Small intestine (tissue), 7 donors: ENCODE measurements around the gene TMEM156. TPM values are rescaled to one million over a fixed set of nuclear protein-coding genes. Genes with fewer than 3 reads are reported as not detected.
A peak's percentile ranks its signal among the peaks of the same experiment; 100 is the strongest.
"Not testable (repeated sequence)": the region's sequence is repeated elsewhere in the genome, so short reads cannot be mapped to it uniquely, and the experiment has no call there.

Source experiments
- DNase-seq, 2 donors: peaks; one replicate each; pipeline versions ENCODE4 v3.0.0 to v3.0.0-alpha.2; 2013
- FAIRE-seq: peaks from 2 replicates; lab custom pipeline; 2012; peaks lifted over from hg19 to GRCh38; lab: Jason Lieb, UNC
- H3K27ac ChIP-seq, 3 donors: one replicate each; pipeline ENCODE4 v1.5.1; 2013; ENCODE audit warnings: low read length in 2 of 3, mild to moderate bottlenecking in 2 of 3, control low read depth in 1 of 3, inconsistent platforms in 1 of 3, low read depth in 1 of 3, moderate library complexity in 1 of 3
- H3K27me3 ChIP-seq, 3 donors: one replicate each; pipeline ENCODE4 v1.6.1; 2013; ENCODE audit warnings: low read length in 3 of 3, inconsistent platforms in 1 of 3; ENCODE audit not compliant: control insufficient read depth in 3 of 3, insufficient read depth in 3 of 3
- H3K36me3 ChIP-seq, 3 donors: one replicate each; pipeline ENCODE4 v1.6.1; 2013; ENCODE audit warnings: low read length in 3 of 3, inconsistent platforms in 1 of 3, low read depth in 1 of 3, mild to moderate bottlenecking in 1 of 3, moderate library complexity in 1 of 3; ENCODE audit not compliant: control insufficient read depth in 3 of 3, insufficient read depth in 2 of 3
- H3K4me1 ChIP-seq, 3 donors: one replicate each; pipeline ENCODE4 v1.6.1; 2013; ENCODE audit warnings: low read length in 2 of 3, inconsistent platforms in 1 of 3, low read depth in 1 of 3, mild to moderate bottlenecking in 1 of 3, moderate library complexity in 1 of 3; ENCODE audit not compliant: control insufficient read depth in 3 of 3, insufficient read depth in 2 of 3
- H3K4me3 ChIP-seq, 3 donors: one replicate each; pipeline ENCODE4 v1.5.1; 2013; ENCODE audit warnings: low read length in 3 of 3, control low read depth in 1 of 3, inconsistent platforms in 1 of 3, low read depth in 1 of 3, mild to moderate bottlenecking in 1 of 3, moderate library complexity in 1 of 3
- H3K9me3 ChIP-seq, 2 donors: one replicate each; pipeline ENCODE4 v1.6.1; 2013; ENCODE audit warnings: low read depth in 1 of 2, low read length in 1 of 2; ENCODE audit not compliant: control insufficient read depth in 2 of 2, insufficient read depth in 1 of 2
- WGBS, 3 donors: extraction: QIAGEN DNeasy Blood & Tissue Kit; methylation state at CpG; one replicate each; pipeline ENCODE4 v1.1.7; 2013; 5-methylcytosine and 5-hydroxymethylcytosine counted together
- polyA plus RNA-seq, 4 donors: library from polyadenylated mRNA; stranded (reverse) in 3 of 4; unstranded in 1 of 4; fragments of 200-250 nt in 3 of 4; fragments of 120-200 nt in 1 of 4; gene quantifications; one replicate each; pipeline versions ENCODE4 v1.2.1 to v1.2.3, GENCODE V29; 2013
- donor health status: healthy with polysubstance abuse.
- donor health status: control.
- donor health status: control.
- donor health status: Bipolar disorder and iron deficiency.
- donor health status: healthy.

TMEM156 gene
- polyA plus RNA-seq, 4 donors = 1.2 to 2.2 (median 1.4) TPM; not detected in 1

DNA sequence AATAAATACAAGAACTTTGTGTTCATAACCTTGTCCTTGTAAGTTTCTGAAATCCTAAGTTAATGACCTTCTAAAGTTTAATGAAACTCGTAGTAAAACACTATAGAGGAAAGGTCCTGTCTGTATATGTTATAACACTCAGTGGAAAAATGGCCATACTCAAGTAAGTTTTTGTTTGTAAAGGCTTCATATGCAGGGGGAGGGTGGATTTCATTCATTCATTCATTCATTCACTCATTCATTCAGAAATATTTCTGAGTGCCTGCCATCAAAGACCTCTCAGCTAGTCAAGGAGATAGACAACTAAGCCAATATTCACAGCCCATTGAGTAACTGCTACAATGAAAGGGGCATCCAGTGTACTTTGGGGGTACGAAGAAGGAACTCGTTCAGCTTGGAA, 6.9 kb upstream of the TMEM156 start:
- Histone ChIP-seq H3K4me1 (peaks cover 0 to 13% (median 2%) of the 10 kb centered on the region in 3 donors), H3K4me3 (no peak overlapping the region), H3K9me3 (no peaks in the 10 kb centered on the region), H3K36me3 (no peaks in the 10 kb centered on the region), H3K27ac (no peak overlapping the region), H3K27me3 (no peaks in the 10 kb centered on the region)
- 94 to 96% (median 96%) methylated on average over 3 of the region's 3 CpGs for WGBS, 3 donors
- FAIRE-seq (no peak), DNase-seq (no peak)

DNA sequence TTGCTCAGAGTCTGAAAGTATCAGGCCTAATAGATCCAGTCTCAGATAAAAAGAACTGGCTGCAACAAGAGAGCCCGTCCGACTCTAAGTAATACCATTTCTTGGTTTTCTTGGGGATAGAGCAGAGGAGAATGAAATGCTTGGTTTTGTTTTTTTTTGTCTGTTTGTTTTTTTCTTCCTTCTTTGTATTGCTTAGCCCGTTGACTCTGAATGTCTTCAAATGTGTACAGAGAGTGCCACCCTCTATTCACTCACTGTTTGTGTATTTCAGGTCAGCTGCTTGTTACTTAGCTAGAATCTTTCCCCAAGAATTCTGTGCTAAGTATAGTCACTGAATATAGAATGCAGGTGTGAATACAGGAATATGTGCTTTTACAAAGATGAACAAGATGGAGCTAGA, 5.7 kb upstream of the TMEM156 start:
- H3K27ac ChIP-seq = no peak overlapping the region
- DNase-seq = no peak

DNA sequence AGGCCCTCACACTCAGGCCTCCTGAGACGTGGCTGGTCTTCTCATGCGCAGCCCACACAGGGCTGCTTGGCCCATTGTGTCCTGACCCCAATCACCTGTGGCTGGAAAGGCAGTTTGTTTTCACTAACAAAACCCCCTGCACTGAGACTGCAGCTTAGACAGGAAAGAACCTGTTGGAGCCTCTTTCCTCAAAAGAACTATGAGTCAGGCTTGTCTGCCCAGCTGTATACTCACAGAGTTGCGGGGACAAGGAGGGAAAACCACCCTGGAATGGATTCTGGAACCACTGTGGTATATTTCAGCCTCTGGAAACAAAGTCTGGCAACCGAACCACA, 5.2 kb upstream of the TMEM156 start:
- no peak overlapping the region for H3K4me3 ChIP-seq
- H3K27ac ChIP-seq = peak overlapping the region in 1 of 3 donors; percentile 62
- H3K9me3 ChIP-seq = no peaks in the 10 kb centered on the region
- no peaks in the 10 kb centered on the region for H3K27me3 ChIP-seq
- FAIRE-seq (no peak), DNase-seq (no peak)
- H3K36me3 ChIP-seq = no peaks in the 10 kb centered on the region
- 76 to 87% (median 76%) methylated on average over 4 of the region's 4 CpGs for WGBS, 3 donors
- peaks cover 0 to 7% (median 3%) of the 10 kb centered on the region in 3 donors for H3K4me1 ChIP-seq

More for the DNA sequence above, 5.7 kb upstream of the TMEM156 start:
- WGBS, 3 donors = 68 to 77% (median 72%) methylated on average over 3 of the region's 3 CpGs
- no peaks in the 10 kb centered on the region for H3K27me3 ChIP-seq
- H3K4me3 ChIP-seq = no peak overlapping the region
- FAIRE-seq = no peak
- peaks cover 0 to 3% (median 2%) of the 10 kb centered on the region in 3 donors for H3K4me1 ChIP-seq
- H3K9me3 ChIP-seq = no peaks in the 10 kb centered on the region
- H3K36me3 ChIP-seq = no peaks in the 10 kb centered on the region

DNA sequence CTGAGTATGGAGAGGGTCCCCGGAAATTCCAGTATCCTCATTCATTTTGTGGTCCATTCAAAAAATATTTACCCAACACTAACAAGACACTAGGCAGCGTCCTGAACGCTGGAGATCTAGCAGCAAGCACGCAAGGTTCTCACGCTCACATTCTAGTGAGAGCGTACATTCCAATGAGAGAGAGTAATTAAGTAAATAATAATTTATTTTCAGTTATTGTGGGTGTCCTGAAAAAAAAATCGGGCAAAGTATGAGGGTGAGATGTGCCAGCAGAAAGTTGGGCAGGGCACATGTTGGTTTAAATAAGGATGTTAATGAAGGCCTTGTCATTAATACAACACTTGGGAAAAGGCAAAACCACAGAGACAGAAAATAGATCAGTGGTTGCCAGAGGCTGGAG, 4.0 kb upstream of the TMEM156 start:
- 82 to 87% (median 82%) methylated on average over 7 of the region's 7 CpGs for WGBS, 3 donors
- H3K4me3 ChIP-seq = no peak overlapping the region
- H3K9me3 ChIP-seq = no peaks in the 10 kb centered on the region
- DNase-seq = no peak
- H3K27ac ChIP-seq = no peak overlapping the region
- FAIRE-seq = no peak
- H3K4me1 ChIP-seq = peaks cover 0 to 7% (median 0%) of the 10 kb centered on the region in 3 donors
- no peaks in the 10 kb centered on the region for H3K27me3 ChIP-seq
- H3K36me3 ChIP-seq = no peaks in the 10 kb centered on the region

DNA sequence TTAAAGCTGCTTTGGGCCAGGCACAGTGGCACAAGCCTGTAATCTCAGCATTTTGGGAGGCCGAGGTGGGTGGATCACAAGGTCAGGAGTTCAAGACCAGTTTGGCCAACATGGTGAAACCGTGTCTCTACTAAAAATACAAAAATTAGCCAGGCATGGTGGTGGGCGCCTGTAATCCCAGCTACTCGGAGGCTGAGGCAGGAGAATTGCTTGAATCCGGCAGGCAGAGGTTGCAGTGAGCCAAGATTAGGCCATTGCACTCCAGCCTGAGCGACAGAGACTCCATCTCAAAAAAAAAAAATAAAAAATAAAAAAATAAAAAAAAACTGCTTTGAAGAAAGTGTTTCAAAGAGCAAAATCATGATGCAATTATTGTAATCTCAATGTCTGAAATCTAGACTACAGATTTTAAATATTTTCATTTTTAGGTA, 604 bp downstream of the TMEM156 start:
- H3K27me3 ChIP-seq, H3K4me3 ChIP-seq, FAIRE-seq, H3K4me1 ChIP-seq, DNase-seq, H3K9me3 ChIP-seq, H3K36me3 ChIP-seq: not testable (repeated sequence)
- WGBS, 3 donors = 62 to 86% (median 76%) methylated on average over 6 of the region's 6 CpGs
- peak overlapping the region in 1 of 3 donors; percentile 62 for H3K27ac ChIP-seq

DNA sequence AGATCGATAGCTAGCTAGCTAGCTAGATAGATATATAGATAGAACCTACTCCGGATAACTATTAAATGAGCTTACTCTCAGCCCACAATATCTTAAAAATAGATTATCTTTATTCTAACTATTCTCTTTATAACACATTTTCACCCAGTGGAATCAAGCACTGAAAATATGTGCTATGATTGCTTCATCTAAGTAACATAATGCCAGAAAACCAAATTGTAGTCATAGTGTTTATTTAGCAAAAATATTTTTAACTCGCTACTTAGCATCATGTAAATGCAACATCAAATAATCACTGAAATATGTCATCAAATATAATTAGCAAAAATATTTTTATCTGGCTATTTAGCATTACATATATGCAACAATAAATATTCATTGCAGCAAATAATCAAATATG, 1.5 kb downstream of the TMEM156 start:
- no peaks in the 10 kb centered on the region for H3K9me3 ChIP-seq
- DNase-seq (no peak), FAIRE-seq (no peak)
- no peaks in the 10 kb centered on the region for H3K27me3 ChIP-seq
- no peak overlapping the region for H3K4me3 ChIP-seq
- no peaks in the 10 kb centered on the region for H3K36me3 ChIP-seq
- H3K4me1 ChIP-seq = peaks cover 0 to 8% (median 0%) of the 10 kb centered on the region in 3 donors
- 65 to 90% (median 70%) methylated on average over 3 of the region's 3 CpGs for WGBS, 3 donors
- H3K27ac ChIP-seq = no peak overlapping the region

DNA sequence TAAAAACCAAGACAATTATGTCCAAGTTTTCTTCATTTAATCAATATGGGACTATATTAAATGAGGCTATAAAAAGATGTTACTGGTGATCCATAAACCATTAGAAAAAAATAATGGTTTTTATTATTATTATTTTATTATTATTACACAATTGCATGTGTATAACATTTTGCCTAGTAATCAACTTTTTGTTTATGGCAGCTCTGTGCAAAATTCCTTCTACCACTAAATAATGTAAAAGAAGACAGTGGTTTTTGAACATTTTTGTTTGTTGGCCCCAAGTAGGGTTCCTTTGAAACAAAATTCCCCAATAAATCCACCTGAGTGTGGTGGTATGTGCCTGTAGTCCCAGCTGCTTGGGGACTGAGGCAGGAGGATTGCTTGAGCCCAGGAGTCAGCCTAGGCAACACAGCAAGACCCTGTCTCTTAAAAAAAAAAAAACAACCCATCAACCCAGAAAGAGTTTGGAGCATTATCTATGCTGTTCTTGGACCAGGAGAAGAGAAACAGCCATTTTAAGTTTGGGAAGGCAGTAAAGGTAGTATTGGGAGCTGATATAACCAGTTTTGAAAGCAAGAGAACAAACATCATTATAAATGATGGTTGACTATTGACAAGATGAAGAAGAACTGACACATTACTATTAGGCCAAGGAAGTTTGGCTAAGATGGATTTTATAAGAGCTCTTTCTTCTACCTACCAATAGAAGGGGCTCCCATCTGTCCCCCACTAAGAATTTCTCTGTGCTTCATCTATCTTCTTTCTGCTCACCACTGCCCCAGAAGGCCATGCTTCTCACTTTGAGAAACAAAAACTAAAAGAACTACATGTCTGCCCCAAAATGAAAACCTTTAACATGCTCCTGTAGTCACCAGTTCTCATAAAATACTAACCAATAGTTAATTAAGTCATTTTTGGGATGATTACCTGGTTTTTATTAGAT, 2.2 kb downstream of the TMEM156 start:
- FAIRE-seq = no peak
- Histone ChIP-seq H3K4me1 (peaks cover 0 to 8% (median 0%) of the 10 kb centered on the region in 3 donors), H3K4me3 (no peak overlapping the region), H3K9me3 (no peaks in the 10 kb centered on the region), H3K36me3 (no peaks in the 10 kb centered on the region), H3K27ac (peak overlapping the region in 1 of 3 donors; percentile 31), H3K27me3 (no peaks in the 10 kb centered on the region)
- no peak for DNase-seq

DNA sequence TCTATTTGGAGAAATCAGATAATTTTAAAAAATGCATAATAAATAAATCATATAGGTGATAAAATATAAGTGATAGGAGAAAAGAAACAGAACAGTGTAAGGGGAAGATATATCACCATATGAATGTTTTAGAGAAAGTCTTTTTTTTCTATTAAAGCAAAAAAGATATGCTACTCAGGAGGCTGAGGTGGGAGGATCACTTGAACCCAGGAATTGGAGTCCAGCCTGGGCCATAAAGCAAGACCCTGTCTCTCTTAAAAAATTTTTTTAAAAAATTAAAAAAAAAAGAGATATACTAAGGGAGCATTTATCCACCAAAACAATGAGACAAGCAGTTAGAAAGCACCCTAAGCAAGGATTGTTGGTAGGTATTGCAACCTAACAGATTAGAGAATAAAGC, 6.1 kb downstream of the TMEM156 start:
- no peaks in the 10 kb centered on the region for H3K36me3 ChIP-seq
- H3K9me3 ChIP-seq = no peaks in the 10 kb centered on the region
- peaks cover 0 to 3% (median 0%) of the 10 kb centered on the region in 3 donors for H3K4me1 ChIP-seq
- H3K4me3 ChIP-seq = no peak overlapping the region
- H3K27ac ChIP-seq = no peak overlapping the region
- no peaks in the 10 kb centered on the region for H3K27me3 ChIP-seq
- DNase-seq (no peak), FAIRE-seq (no peak)
